ENCODE measurements around the gene HSF4. TPM values are rescaled to one million over a fixed set of nuclear protein-coding genes. Genes with fewer than 3 reads are reported as not detected.

HSF4 gene
- total RNA-seq, 1 donor, result 5.8 TPM

- peak; percentile 90 for DNase-seq (ENCODE audit: insufficient read length, low spot score, missing footprints)
- Histone ChIP-seq H3K27me3 (ENCODE audit: insufficient read depth, low read length) (no peaks in the 10 kb centered on the region), H2AFZ (ENCODE audit: low read length) (no peak overlapping the region), H3K27ac (ENCODE audit: low read depth, low read length) (no peak overlapping the region), H3K36me3 (ENCODE audit: insufficient read depth, low read length) (peaks cover 21% of the 10 kb centered on the region), H3K4me1 (ENCODE audit: insufficient read depth, low read length) (no peaks in the 10 kb centered on the region), H4K20me1 (ENCODE audit: insufficient read depth, low read length) (peaks cover 15% of the 10 kb centered on the region), H3K9me3 (ENCODE audit: low read depth, low read length) (no peaks in the 10 kb centered on the region), H3K4me2 (ENCODE audit: insufficient read depth, low read length) (no peak overlapping the region), H3K4me3 (ENCODE audit: insufficient read depth, low read length) (no peak overlapping the region), H3K79me2 (ENCODE audit: insufficient read depth, low read length) (peaks cover 2% of the 10 kb centered on the region)
- TF ChIP-seq, protein P1, sequence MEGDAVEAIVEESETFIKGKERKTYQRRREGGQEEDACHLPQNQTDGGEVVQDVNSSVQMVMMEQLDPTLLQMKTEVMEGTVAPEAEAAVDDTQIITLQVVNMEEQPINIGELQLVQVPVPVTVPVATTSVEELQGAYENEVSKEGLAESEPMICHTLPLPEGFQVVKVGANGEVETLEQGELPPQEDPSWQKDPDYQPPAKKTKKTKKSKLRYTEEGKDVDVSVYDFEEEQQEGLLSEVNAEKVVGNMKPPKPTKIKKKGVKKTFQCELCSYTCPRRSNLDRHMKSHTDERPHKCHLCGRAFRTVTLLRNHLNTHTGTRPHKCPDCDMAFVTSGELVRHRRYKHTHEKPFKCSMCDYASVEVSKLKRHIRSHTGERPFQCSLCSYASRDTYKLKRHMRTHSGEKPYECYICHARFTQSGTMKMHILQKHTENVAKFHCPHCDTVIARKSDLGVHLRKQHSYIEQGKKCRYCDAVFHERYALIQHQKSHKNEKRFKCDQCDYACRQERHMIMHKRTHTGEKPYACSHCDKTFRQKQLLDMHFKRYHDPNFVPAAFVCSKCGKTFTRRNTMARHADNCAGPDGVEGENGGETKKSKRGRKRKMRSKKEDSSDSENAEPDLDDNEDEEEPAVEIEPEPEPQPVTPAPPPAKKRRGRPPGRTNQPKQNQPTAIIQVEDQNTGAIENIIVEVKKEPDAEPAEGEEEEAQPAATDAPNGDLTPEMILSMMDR (IDR thresholded peaks at IDR 0.05; ENCODE audit: extremely low read depth, low read depth, low read length), result no peak
Observed at GRCh38 chr16:67201411-67202345, 37.1 kb downstream of the HSF4 start.

DNA sequence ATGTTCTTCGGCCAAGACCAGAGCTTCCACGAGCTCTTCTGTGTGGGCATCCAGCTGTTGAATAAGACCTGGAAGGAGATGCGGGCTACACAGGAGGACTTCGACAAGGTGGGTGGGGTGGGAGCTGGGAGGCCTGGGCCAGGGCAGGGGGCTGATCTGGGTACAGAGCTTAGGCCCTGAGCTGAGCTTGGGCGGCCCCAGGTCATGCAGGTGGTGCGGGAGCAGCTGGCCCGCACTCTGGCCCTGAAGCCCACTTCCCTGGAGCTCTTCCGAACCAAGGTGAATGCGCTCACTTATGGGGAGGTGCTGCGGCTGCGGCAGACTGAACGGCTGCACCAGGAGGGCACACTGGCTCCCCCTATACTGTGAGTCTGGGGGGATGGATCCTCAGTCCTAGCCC is 37.9 kb downstream of the HSF4 start:
- TF ChIP-seq, protein P1 (IDR thresholded peaks at IDR 0.05; ENCODE audit: extremely low read depth, low read depth, low read length), result no peak
- no peak overlapping the region for H3K4me2 ChIP-seq (ENCODE audit: insufficient read depth, low read length)
- H2AFZ ChIP-seq (ENCODE audit: low read length), result no peak overlapping the region
- no peak overlapping the region for H3K27ac ChIP-seq (ENCODE audit: low read depth, low read length)
- no peaks in the 10 kb centered on the region for H3K9me3 ChIP-seq (ENCODE audit: low read depth, low read length)
- H3K4me3 ChIP-seq (ENCODE audit: insufficient read depth, low read length), result no peak overlapping the region
- no peaks in the 10 kb centered on the region for H3K4me1 ChIP-seq (ENCODE audit: insufficient read depth, low read length)
- peaks cover 8% of the 10 kb centered on the region for H4K20me1 ChIP-seq (ENCODE audit: insufficient read depth, low read length)
- no peaks in the 10 kb centered on the region for H3K79me2 ChIP-seq (ENCODE audit: insufficient read depth, low read length)
- peaks cover 13% of the 10 kb centered on the region for H3K36me3 ChIP-seq (ENCODE audit: insufficient read depth, low read length)
- peak; percentile 86 for DNase-seq (ENCODE audit: insufficient read length, low spot score, missing footprints)
- no peaks in the 10 kb centered on the region for H3K27me3 ChIP-seq (ENCODE audit: insufficient read depth, low read length)

GRCh38 chr16:67202956-67203493 is 38.5 kb downstream of the HSF4 start:
- Histone ChIP-seq H2AFZ (ENCODE audit: low read length) (no peak overlapping the region), H3K79me2 (ENCODE audit: insufficient read depth, low read length) (no peaks in the 10 kb centered on the region), H3K4me1 (ENCODE audit: insufficient read depth, low read length) (no peaks in the 10 kb centered on the region), H4K20me1 (ENCODE audit: insufficient read depth, low read length) (peaks cover 8% of the 10 kb centered on the region), H3K4me3 (ENCODE audit: insufficient read depth, low read length) (no peak overlapping the region), H3K4me2 (ENCODE audit: insufficient read depth, low read length) (no peak overlapping the region), H3K27ac (ENCODE audit: low read depth, low read length) (no peak overlapping the region), H3K36me3 (ENCODE audit: insufficient read depth, low read length) (peaks cover 7% of the 10 kb centered on the region), H3K27me3 (ENCODE audit: insufficient read depth, low read length) (no peaks in the 10 kb centered on the region), H3K9me3 (ENCODE audit: low read depth, low read length) (no peaks in the 10 kb centered on the region)
- peak; percentile 83 for DNase-seq (ENCODE audit: insufficient read length, low spot score, missing footprints)
- TF ChIP-seq, protein P1 (IDR thresholded peaks at IDR 0.05; ENCODE audit: extremely low read depth, low read depth, low read length), result no peak

GRCh38 chr16:67204076-67204475 is 39.5 kb downstream of the HSF4 start:
- Histone ChIP-seq H3K4me3 (ENCODE audit: insufficient read depth, low read length) (no peak overlapping the region), H3K27me3 (ENCODE audit: insufficient read depth, low read length) (no peaks in the 10 kb centered on the region), H2AFZ (ENCODE audit: low read length) (no peak overlapping the region), H4K20me1 (ENCODE audit: insufficient read depth, low read length) (no peaks in the 10 kb centered on the region), H3K27ac (ENCODE audit: low read depth, low read length) (no peak overlapping the region), H3K79me2 (ENCODE audit: insufficient read depth, low read length) (no peaks in the 10 kb centered on the region), H3K36me3 (ENCODE audit: insufficient read depth, low read length) (peaks cover 5% of the 10 kb centered on the region), H3K9me3 (ENCODE audit: low read depth, low read length) (no peaks in the 10 kb centered on the region), H3K4me1 (ENCODE audit: insufficient read depth, low read length) (no peaks in the 10 kb centered on the region), H3K4me2 (ENCODE audit: insufficient read depth, low read length) (no peak overlapping the region)
- DNase-seq (ENCODE audit: insufficient read length, low spot score, missing footprints), result no peak
- TF ChIP-seq, protein P1 (IDR thresholded peaks at IDR 0.05; ENCODE audit: extremely low read depth, low read depth, low read length), result no peak

All from osteoblast (primary cell).